GM12878 (cell line): ENCODE measurements around the gene PPP6R2. TPM values are rescaled to one million over a fixed set of nuclear protein-coding genes. Genes with fewer than 3 reads are reported as not detected.

Experiments used
- ATAC-seq: fragments of 200-7000 bp; cut with Tn5 transposase; 3 replicates; pipeline ENCODE4 v1.9.1; 2020; ENCODE audit warnings: mild to moderate bottlenecking, moderate library complexity
- BruUV-seq: library from RNA; stranded (reverse); fragments of 400-500 nt; replicated peaks from 2 replicates; lab custom pipeline; 2021; lab: Mats Ljungman, UMichigan
- CTCF ChIA-PET: fragments of 300-600 bp; sonication (Branson Sonifier 250); formaldehyde crosslinking; extraction: SDS; loops from one replicate; lab custom pipeline; 2021; ENCODE audit warnings: inconsistent platforms; lab: Yijun Ruan, JAX
- POLR2A ChIA-PET: fragments of 350-600 bp; formaldehyde crosslinking; extraction: SDS; loops from one replicate; lab custom pipeline; 2021; ENCODE audit warnings: inconsistent platforms; lab: Charles Lee
- RAD21 ChIA-PET: fragments of 300-600 bp; sonication (Branson Sonifier 250); formaldehyde crosslinking; loops from one replicate; lab custom pipeline; 2023; ENCODE audit warnings: antibody characterized with exemption; ENCODE audit not compliant: unreplicated experiment; lab: Charles Lee
- SMC1A ChIA-PET: fragments of 300-600 bp; sonication (Branson Sonifier 250); formaldehyde crosslinking; loops from one replicate; lab custom pipeline; 2023; ENCODE audit not compliant: unreplicated experiment, uncharacterized antibody; lab: Charles Lee
- DNase-seq: peaks from one replicate; pipeline ENCODE4 v3.0.0-alpha.2; 2011; ENCODE audit warnings: low read depth, low spot score
- FAIRE-seq: peaks from 3 replicates; lab custom pipeline; 2011; peaks lifted over from hg19 to GRCh38; lab: Jason Lieb, UNC
- H2AFZ ChIP-seq: 2 replicates; pipeline ENCODE4 v1.6.0; 2011; ENCODE audit warnings: low read depth, low read length, control low read depth; ENCODE audit not compliant: control insufficient read depth
- H3K27ac ChIP-seq: 2 replicates; pipeline ENCODE4 v1.5.1; 2011; ENCODE audit warnings: control low read depth; ENCODE audit not compliant: control insufficient read depth, insufficient read depth
- H3K27me3 ChIP-seq, 2 experiments: replicated peaks in 1 of 2; 2 replicates each; pipeline versions ENCODE4 v1.6.0 to v1.6.1; 2011; ENCODE audit warnings: low read length in 1 of 2; ENCODE audit not compliant: control insufficient read depth in 2 of 2, insufficient read depth in 2 of 2
- H3K36me3 ChIP-seq, 2 experiments: 2 replicates each; pipeline ENCODE4 v1.5.1; 2011; ENCODE audit warnings: low read length in 1 of 2; ENCODE audit not compliant: control insufficient read depth in 2 of 2, insufficient read depth in 2 of 2
- H3K4me1 ChIP-seq: 2 replicates; pipeline ENCODE4 v1.6.1; 2011; ENCODE audit warnings: mild to moderate bottlenecking, low read length, moderate library complexity, mixed read lengths; ENCODE audit not compliant: control insufficient read depth, insufficient read depth
- H3K4me2 ChIP-seq: 2 replicates; pipeline ENCODE4 v1.6.0; 2011; ENCODE audit warnings: control low read depth; ENCODE audit not compliant: control insufficient read depth, insufficient read depth
- H3K4me3 ChIP-seq: fragments of 200-600 bp; sonication (generic); 2 replicates; pipeline ENCODE4 v1.5.1; 2016
- H3K79me2 ChIP-seq: 2 replicates; pipeline ENCODE4 v1.6.0; 2011; ENCODE audit warnings: low read length; ENCODE audit not compliant: control insufficient read depth, insufficient read depth
- H3K9ac ChIP-seq: 2 replicates; pipeline ENCODE4 v1.8.0; 2011; ENCODE audit warnings: low read length, control low read depth, mixed read lengths; ENCODE audit not compliant: control insufficient read depth, insufficient read depth
- H3K9me3 ChIP-seq: replicated peaks from 3 replicates; pipeline ENCODE4 v1.5.1; 2011; ENCODE audit warnings: mild to moderate bottlenecking, low read length; ENCODE audit not compliant: control insufficient read depth, insufficient read depth
- H4K20me1 ChIP-seq: 2 replicates; pipeline ENCODE4 v1.6.0; 2011; ENCODE audit not compliant: control insufficient read depth, insufficient read depth
- CEBPB ChIP-seq, 2 experiments: fragments of 150-350 bp in 1 of 2; IDR thresholded peaks; 2 replicates each; pipeline ENCODE4 v1.6.1; 2012 to 2014; ENCODE audit warnings: low read depth in 2 of 2, low read length in 2 of 2, borderline replicate concordance in 1 of 2, inconsistent platforms in 1 of 2
- E2F8 ChIP-seq: fragments of 450-650 bp; IDR thresholded peaks from 2 replicates; pipeline ENCODE4 v1.6.1; 2018; ENCODE audit warnings: mild to moderate bottlenecking, low read depth, moderate library complexity; ENCODE audit not compliant: partially characterized antibody
- GATAD2B ChIP-seq: fragments of 450-650 bp; conservative IDR thresholded peaks from 2 replicates; pipeline ENCODE4 v1.6.1; 2017; ENCODE audit warnings: low read depth, mild to moderate bottlenecking, moderate library complexity
- MYC ChIP-seq: IDR thresholded peaks from 2 replicates; pipeline ENCODE4 v1.6.1; 2011; ENCODE audit warnings: mild to moderate bottlenecking, low read length, moderate library complexity, inconsistent platforms; ENCODE audit not compliant: insufficient read depth, insufficient replicate concordance, insufficient read length, severe bottlenecking
- RAD21 ChIP-seq: IDR thresholded peaks from 2 replicates; pipeline ENCODE4 v1.6.1; 2011; ENCODE audit warnings: mild to moderate bottlenecking, low read depth, low read length, moderate library complexity; ENCODE audit not compliant: insufficient read depth
- RCOR1 ChIP-seq: conservative IDR thresholded peaks from 2 replicates; pipeline ENCODE4 v1.6.1; 2012; ENCODE audit warnings: low read depth, low read length, improper control_type of control experiment
- SIN3A ChIP-seq: IDR thresholded peaks from 2 replicates; pipeline ENCODE4 v1.6.1; 2012; ENCODE audit warnings: low read depth, low read length, improper control_type of control experiment
- SMC3 ChIP-seq: IDR thresholded peaks from 2 replicates; pipeline ENCODE4 v1.6.1; 2011; ENCODE audit warnings: low read length, improper control_type of control experiment, borderline replicate concordance
- SREBF1 ChIP-seq: IDR thresholded peaks from 2 replicates; pipeline ENCODE4 v1.6.1; 2012; ENCODE audit warnings: mild to moderate bottlenecking, low read length
- WGBS: methylation state at CpG from one replicate; pipeline ENCODE4 v1.1.6; 2016; ENCODE audit warnings: low lambda C conversion rate; ENCODE audit not compliant: insufficient replicate concordance, insufficient coverage; ENCODE audit errors: missing lambda C conversion rate; 5-methylcytosine and 5-hydroxymethylcytosine counted together
- in situ Hi-C: fragments of 300-500 bp; cut with MboI; formaldehyde crosslinking; loops from 9 replicates; pipeline ENCODE4 v1.14.3; 2018; ENCODE audit warnings: mixed read lengths
- intact Hi-C: fragments of 100-400 bp; cut with micrococcal nuclease; formaldehyde crosslinking; loops from one replicate; pipeline ENCODE4 v1.14.2; 2022; ENCODE audit not compliant: unreplicated experiment
- polyA plus RNA-seq, 11 experiments: library from polyadenylated mRNA; depleted of rRNA in 4 of 11; unstranded in 6 of 11; stranded (reverse) in 5 of 11; fragments of >200 nt; fragmentation: Nextera tagmentation in 4 of 11; fragmentation: Illumina TruSeq in 1 of 11; extraction: Ambion mirVana in 4 of 11; extraction: Trizol in 1 of 11; gene quantifications; 1 replicate in 1 of 11; 2 replicates in 10 of 11; pipeline versions ENCODE4 v1.2.1 to v1.2.3, GENCODE V29; 2011 to 2016; ENCODE audit warnings: inconsistent platforms in 2 of 11, missing spikeins in 2 of 11, low read depth in 1 of 11
- total RNA-seq, 4 experiments: library from RNA; depleted of rRNA in 3 of 4; stranded (reverse); fragments of >200 nt in 3 of 4; fragmentation: Illumina TruSeq in 1 of 4; extraction: Trizol in 1 of 4; gene quantifications; 2 replicates each; pipeline versions ENCODE4 v1.2.1 to v1.2.3, GENCODE V29; 2013 to 2021
- TF ChIP-seq, protein P1 (sequence below): fragments of 450-650 bp; IDR thresholded peaks from 2 replicates; pipeline ENCODE4 v1.6.1; 2017; ENCODE audit warnings: mild to moderate bottlenecking, moderate library complexity
- TF ChIP-seq, protein P2 (sequence below): fragments of 150-350 bp; IDR thresholded peaks from 2 replicates; pipeline ENCODE4 v1.6.1; 2014; ENCODE audit warnings: mild to moderate bottlenecking, low read depth, low read length

PPP6R2 gene
- total and polyA plus RNA-seq, 10 of the 15 experiments (the other 5 are each of a cell fraction or from before 2014, with no cell fraction given) = 0.29 to 52.6 (median 25.4) TPM

DNA sequence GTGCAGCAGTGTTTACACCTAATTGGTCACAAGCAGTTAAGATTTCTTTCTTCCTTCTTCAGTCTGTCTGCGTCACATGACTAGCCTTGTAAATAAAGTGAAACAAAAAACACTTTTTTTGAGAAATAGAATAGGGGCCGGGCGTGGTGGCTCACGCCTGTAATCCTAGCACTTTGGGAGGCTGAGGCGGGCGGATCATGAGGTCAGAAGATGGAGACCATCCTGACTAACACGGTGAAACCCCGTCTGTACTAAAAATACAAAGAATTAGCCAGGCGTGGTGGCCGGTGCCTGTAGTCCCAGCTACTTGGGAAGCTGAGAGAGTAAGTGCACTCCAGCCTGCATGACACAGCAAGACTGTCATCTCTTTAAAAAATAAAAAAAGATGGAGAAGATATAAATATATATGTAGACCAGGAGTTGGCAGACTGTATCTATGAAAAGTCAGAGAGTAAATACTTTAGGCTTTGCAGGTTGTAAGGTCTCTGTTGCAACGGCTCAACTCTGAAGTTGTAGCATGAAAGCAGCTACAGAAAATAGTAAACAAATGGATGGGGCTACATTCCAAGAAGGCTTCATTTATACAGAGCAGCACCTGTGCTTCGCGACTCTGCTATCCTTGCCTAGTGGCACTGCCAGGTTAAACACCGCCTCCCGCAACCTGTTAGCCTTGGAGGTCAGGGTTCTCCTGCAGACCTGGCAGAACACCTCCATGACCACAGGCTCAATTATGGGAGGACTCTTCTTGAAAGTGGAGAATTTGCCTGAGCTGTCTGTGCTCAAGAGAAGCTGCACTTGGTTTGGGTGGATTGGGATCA lies 55.9 kb downstream of the PPP6R2 start:
- RAD21 ChIA-PET = interaction anchor here (0.8 to 1.3 kb wide), 4 partner anchors 98 to 148 kb away, joined by 3 to 4 read pairs (median 3); partner anchors contain the start of genes HDAC10, LMF2, NCAPH2 and SCO2
- ATAC-seq = no peak
- no peaks in the 10 kb centered on the region for H3K79me2 ChIP-seq
- H2AFZ ChIP-seq = no peak overlapping the region
- no peak for DNase-seq
- peaks cover 10 to 12% of the 10 kb centered on the region in 2 experiments; a peak in 3 of 4 replicates for H3K36me3 ChIP-seq
- H3K27ac ChIP-seq = no peak overlapping the region
- no peak overlapping the region for H3K4me3 ChIP-seq
- no peaks in the 10 kb centered on the region for H3K9me3 ChIP-seq
- in situ Hi-C loops (no loop called here), intact Hi-C loops (no loop called here)
- no TSS peak for BruUV-seq
- CTCF ChIA-PET = interaction anchor here (1.2 to 3.1 kb wide), 3 partner anchors 74 to 222 kb away, joined by 10 to 17 read pairs (median 11); no protein-coding TSS in a partner anchor
- no peak for FAIRE-seq
- no peaks in the 10 kb centered on the region for H3K27me3 ChIP-seq
- POLR2A ChIA-PET = no interaction called here
- H3K9ac ChIP-seq = no peak overlapping the region
- 70% methylated on average over 15 of the region's 15 CpGs for WGBS
- no peaks in the 10 kb centered on the region for H4K20me1 ChIP-seq
- SMC1A ChIA-PET = interaction anchor here (0.6 to 1.6 kb wide), 6 partner anchors 72 to 271 kb away, joined by 3 to 7 read pairs (median 3); partner anchors contain the start of gene SCO2
- no peak overlapping the region for H3K4me2 ChIP-seq
- H3K4me1 ChIP-seq = peaks cover 12% of the 10 kb centered on the region
- TF ChIP-seq RAD21 (no peak), CEBPB (IDR thresholded peaks at IDR 0.05; ENCODE audit: borderline replicate concordance in 1 of 2, low read depth in 2 of 2, low read length in 2 of 2) (no peak), SREBF1 (no peak), GATAD2B (no peak), SMC3 (no peak), E2F8 (no peak), SIN3A (no peak), MYC (no peak), RCOR1 (no peak)
- TF ChIP-seq, protein P1, sequence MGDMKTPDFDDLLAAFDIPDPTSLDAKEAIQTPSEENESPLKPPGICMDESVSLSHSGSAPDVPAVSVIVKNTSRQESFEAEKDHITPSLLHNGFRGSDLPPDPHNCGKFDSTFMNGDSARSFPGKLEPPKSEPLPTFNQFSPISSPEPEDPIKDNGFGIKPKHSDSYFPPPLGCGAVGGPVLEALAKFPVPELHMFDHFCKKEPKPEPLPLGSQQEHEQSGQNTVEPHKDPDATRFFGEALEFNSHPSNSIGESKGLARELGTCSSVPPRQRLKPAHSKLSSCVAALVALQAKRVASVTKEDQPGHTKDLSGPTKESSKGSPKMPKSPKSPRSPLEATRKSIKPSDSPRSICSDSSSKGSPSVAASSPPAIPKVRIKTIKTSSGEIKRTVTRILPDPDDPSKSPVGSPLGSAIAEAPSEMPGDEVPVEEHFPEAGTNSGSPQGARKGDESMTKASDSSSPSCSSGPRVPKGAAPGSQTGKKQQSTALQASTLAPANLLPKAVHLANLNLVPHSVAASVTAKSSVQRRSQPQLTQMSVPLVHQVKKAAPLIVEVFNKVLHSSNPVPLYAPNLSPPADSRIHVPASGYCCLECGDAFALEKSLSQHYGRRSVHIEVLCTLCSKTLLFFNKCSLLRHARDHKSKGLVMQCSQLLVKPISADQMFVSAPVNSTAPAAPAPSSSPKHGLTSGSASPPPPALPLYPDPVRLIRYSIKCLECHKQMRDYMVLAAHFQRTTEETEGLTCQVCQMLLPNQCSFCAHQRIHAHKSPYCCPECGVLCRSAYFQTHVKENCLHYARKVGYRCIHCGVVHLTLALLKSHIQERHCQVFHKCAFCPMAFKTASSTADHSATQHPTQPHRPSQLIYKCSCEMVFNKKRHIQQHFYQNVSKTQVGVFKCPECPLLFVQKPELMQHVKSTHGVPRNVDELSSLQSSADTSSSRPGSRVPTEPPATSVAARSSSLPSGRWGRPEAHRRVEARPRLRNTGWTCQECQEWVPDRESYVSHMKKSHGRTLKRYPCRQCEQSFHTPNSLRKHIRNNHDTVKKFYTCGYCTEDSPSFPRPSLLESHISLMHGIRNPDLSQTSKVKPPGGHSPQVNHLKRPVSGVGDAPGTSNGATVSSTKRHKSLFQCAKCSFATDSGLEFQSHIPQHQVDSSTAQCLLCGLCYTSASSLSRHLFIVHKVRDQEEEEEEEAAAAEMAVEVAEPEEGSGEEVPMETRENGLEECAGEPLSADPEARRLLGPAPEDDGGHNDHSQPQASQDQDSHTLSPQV = no peak
- TF ChIP-seq, protein P2, sequence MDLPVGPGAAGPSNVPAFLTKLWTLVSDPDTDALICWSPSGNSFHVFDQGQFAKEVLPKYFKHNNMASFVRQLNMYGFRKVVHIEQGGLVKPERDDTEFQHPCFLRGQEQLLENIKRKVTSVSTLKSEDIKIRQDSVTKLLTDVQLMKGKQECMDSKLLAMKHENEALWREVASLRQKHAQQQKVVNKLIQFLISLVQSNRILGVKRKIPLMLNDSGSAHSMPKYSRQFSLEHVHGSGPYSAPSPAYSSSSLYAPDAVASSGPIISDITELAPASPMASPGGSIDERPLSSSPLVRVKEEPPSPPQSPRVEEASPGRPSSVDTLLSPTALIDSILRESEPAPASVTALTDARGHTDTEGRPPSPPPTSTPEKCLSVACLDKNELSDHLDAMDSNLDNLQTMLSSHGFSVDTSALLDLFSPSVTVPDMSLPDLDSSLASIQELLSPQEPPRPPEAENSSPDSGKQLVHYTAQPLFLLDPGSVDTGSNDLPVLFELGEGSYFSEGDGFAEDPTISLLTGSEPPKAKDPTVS = no peak
